A549 (cell line): ENCODE data around the gene PUS1. TPM values are rescaled to one million over a fixed set of nuclear protein-coding genes. Genes with fewer than 3 reads are reported as not detected.
A peak's percentile ranks its signal among the peaks of the same experiment; 100 is the strongest.

Experiments used
- ATAC-seq, 2 experiments: fragments of 200-7000 bp in 1 of 2; fragments of >200 bp in 1 of 2; cut with Nextera tagmentation in 1 of 2; cut with Tn5 transposase in 1 of 2; 3 replicates each; pipeline versions ENCODE4 v1.8.0 to v1.9.1; 2018 to 2020; ENCODE audit warnings: mild to moderate bottlenecking in 1 of 2, moderate library complexity in 1 of 2
- CTCF ChIA-PET: fragments of 300-600 bp; sonication (Branson Sonifier 250); formaldehyde crosslinking; extraction: SDS; loops from one replicate; lab custom pipeline; 2021; ENCODE audit warnings: antibody characterized with exemption, inconsistent platforms; lab: Yijun Ruan, JAX
- POLR2A ChIA-PET: fragments of 350-600 bp; formaldehyde crosslinking; extraction: SDS; loops from one replicate; lab custom pipeline; 2021; ENCODE audit warnings: antibody characterized with exemption, inconsistent platforms; lab: Yijun Ruan, JAX
- DNase-seq, 2 experiments: peaks; one replicate each; pipeline versions ENCODE4 v3.0.0 to v3.0.0-alpha.2; 2011 to 2016; ENCODE audit warnings: low read depth in 1 of 2, low spot score in 1 of 2
- FAIRE-seq: peaks from 2 replicates; lab custom pipeline; 2011; peaks lifted over from hg19 to GRCh38; lab: Jason Lieb, UNC
- H3K27ac ChIP-seq, 2 experiments: fragments of >200 bp; sonication (Bioruptor Twin); formaldehyde crosslinking; 3 replicates each; pipeline ENCODE4 v1.5.1; 2016 to 2017
- H3K4me1 ChIP-seq: fragments of >200 bp; sonication (Bioruptor Twin); formaldehyde crosslinking; 3 replicates; pipeline ENCODE4 v1.6.1; 2016
- H3K4me2 ChIP-seq: fragments of >200 bp; sonication (Bioruptor Twin); formaldehyde crosslinking; 3 replicates; pipeline ENCODE4 v1.6.1; 2016
- H3K4me3 ChIP-seq: fragments of >200 bp; sonication (Bioruptor Twin); formaldehyde crosslinking; 3 replicates; pipeline ENCODE4 v1.5.1; 2016
- H3K9me3 ChIP-seq: fragments of >200 bp; sonication (Bioruptor Twin); formaldehyde crosslinking; 3 replicates; pipeline ENCODE4 v1.6.1; 2016
- CBX2 ChIP-seq: fragments of 200-600 bp; sonication (generic); IDR thresholded peaks from 2 replicates; pipeline ENCODE4 v1.6.1; 2016; ENCODE audit warnings: low read depth, mild to moderate bottlenecking, borderline replicate concordance
- CHD2 ChIP-seq: fragments of 150-350 bp; IDR thresholded peaks from 2 replicates; pipeline ENCODE4 v1.6.1; 2014; ENCODE audit warnings: low read length; ENCODE audit not compliant: partially characterized antibody
- CHD4 ChIP-seq: fragments of 200-600 bp; sonication (generic); IDR thresholded peaks from 2 replicates; pipeline ENCODE4 v1.6.1; 2016; ENCODE audit warnings: antibody characterized with exemption, mild to moderate bottlenecking, borderline replicate concordance
- EHF ChIP-seq: fragments of 250-450 bp; sonication (Bioruptor Pico); IDR thresholded peaks from 2 replicates; pipeline ENCODE4 v1.5.0; 2020; ENCODE audit warnings: mild to moderate bottlenecking
- EP300 ChIP-seq, 2 experiments: fragments of >200 bp; sonication (Bioruptor Twin); formaldehyde crosslinking; IDR thresholded peaks; 2 replicates in 1 of 2; 3 replicates in 1 of 2; pipeline ENCODE4 v1.6.1; 2016 to 2017
- ESRRA ChIP-seq: fragments of 150-350 bp; IDR thresholded peaks from 2 replicates; pipeline ENCODE4 v1.6.1; 2014; ENCODE audit warnings: mild to moderate bottlenecking, low read length, borderline replicate concordance
- FOXS1 ChIP-seq: fragments of 250-450 bp; sonication (Bioruptor Pico); IDR thresholded peaks from 2 replicates; pipeline ENCODE4 v1.5.0; 2020; ENCODE audit warnings: mild to moderate bottlenecking, moderate library complexity
- HDAC2 ChIP-seq: fragments of 200-600 bp; sonication (generic); IDR thresholded peaks from 2 replicates; pipeline ENCODE4 v1.6.1; 2016
- HEYL ChIP-seq: fragments of 250-450 bp; sonication (Bioruptor Pico); IDR thresholded peaks from 2 replicates; pipeline ENCODE4 v1.8.0; 2021; ENCODE audit warnings: mild to moderate bottlenecking, moderate library complexity
- HMGXB4 ChIP-seq: fragments of 250-450 bp; sonication (Bioruptor Pico); IDR thresholded peaks from 2 replicates; pipeline ENCODE4 v1.5.0; 2021; ENCODE audit warnings: mild to moderate bottlenecking, moderate library complexity, borderline replicate concordance
- HOXB13 ChIP-seq: fragments of 250-450 bp; sonication (Bioruptor Pico); IDR thresholded peaks from 2 replicates; pipeline ENCODE4 v1.5.0; 2020; ENCODE audit warnings: low read depth, mild to moderate bottlenecking, moderate library complexity
- HOXB5 ChIP-seq: fragments of 250-450 bp; sonication (Bioruptor Pico); IDR thresholded peaks from 2 replicates; pipeline ENCODE4 v1.5.0; 2020; ENCODE audit warnings: mild to moderate bottlenecking, moderate library complexity
- KDM1A ChIP-seq: fragments of 200-600 bp; sonication (generic); IDR thresholded peaks from 2 replicates; pipeline ENCODE4 v1.6.1; 2016; ENCODE audit warnings: low read depth, mild to moderate bottlenecking
- MAZ ChIP-seq: fragments of 150-350 bp; IDR thresholded peaks from 2 replicates; pipeline ENCODE4 v1.6.1; 2014; ENCODE audit warnings: antibody characterized with exemption, low read depth, low read length, borderline replicate concordance
- RAD21 ChIP-seq, 2 experiments: fragments of >200 bp in 1 of 2; sonication (Bioruptor Twin) in 1 of 2; formaldehyde crosslinking in 1 of 2; IDR thresholded peaks in 1 of 2; conservative IDR thresholded peaks in 1 of 2; 2 replicates in 1 of 2; 3 replicates in 1 of 2; pipeline ENCODE4 v1.6.1; 2012 to 2018; ENCODE audit warnings: inconsistent platforms in 1 of 2
- RARB ChIP-seq: fragments of 250-450 bp; sonication (Bioruptor Pico); IDR thresholded peaks from 2 replicates; pipeline ENCODE4 v1.8.0; 2021; ENCODE audit warnings: mild to moderate bottlenecking, moderate library complexity
- RFX5 ChIP-seq: fragments of 450-650 bp; IDR thresholded peaks from 2 replicates; pipeline ENCODE4 v1.7.1; 2014; ENCODE audit warnings: antibody characterized with exemption, mild to moderate bottlenecking, moderate library complexity
- TFCP2L1 ChIP-seq: fragments of 250-450 bp; sonication (Bioruptor Pico); IDR thresholded peaks from 2 replicates; pipeline ENCODE4 v1.5.0; 2021; ENCODE audit warnings: mild to moderate bottlenecking
- USF2 ChIP-seq: fragments of 450-650 bp; IDR thresholded peaks from 2 replicates; pipeline ENCODE4 v1.6.1; 2014; ENCODE audit warnings: antibody characterized with exemption
- WGBS: methylation state at CpG from one replicate; pipeline ENCODE4 v1.1.6; 2017; ENCODE audit errors: missing lambda C conversion rate; 5-methylcytosine and 5-hydroxymethylcytosine counted together
- polyA plus RNA-seq, 4 experiments: library from polyadenylated mRNA; depleted of rRNA in 3 of 4; stranded (reverse); fragments of >200 nt; fragmentation: RNase III in 1 of 4; extraction: RNeasy Plus Mini Kit Qiagen cat#74134 plus additional on column Dnase treatment in 1 of 4; gene quantifications; 2 replicates in 3 of 4; 3 replicates in 1 of 4; pipeline ENCODE4 v1.2.3, GENCODE V29; 2011 to 2017
- TF ChIP-seq, protein P1 (sequence below): IDR thresholded peaks from 2 replicates; pipeline ENCODE4 v1.6.1; 2012
- TF ChIP-seq, protein P2 (sequence below): fragments of 200-600 bp; sonication (generic); IDR thresholded peaks from 2 replicates; pipeline ENCODE4 v1.6.1; 2016; ENCODE audit warnings: antibody characterized with exemption, mild to moderate bottlenecking, moderate library complexity
- TF ChIP-seq, protein P3 (sequence below): IDR thresholded peaks from 2 replicates; pipeline ENCODE4 v1.6.1; 2012; ENCODE audit warnings: low read depth, borderline replicate concordance
- TF ChIP-seq, protein P4 (sequence below): IDR thresholded peaks from 2 replicates; pipeline ENCODE4 v1.6.1; 2012

PUS1 gene
- polyA plus RNA-seq, 2 of the 4 experiments (the other 2 are of a cell fraction) = 51.1 to 62.8 TPM

GRCh38 chr12:131912518-131913274 lies 16.4 kb upstream of the PUS1 start (continued):
- TF ChIP-seq CBX2 (no peak), HOXB13 (CRISPR knock-in tag) (no peak), EP300 (IDR thresholded peaks at IDR 0.05) (no peak; a peak in 1 of 5 replicates), RFX5 (no peak), TFCP2L1 (CRISPR knock-in tag) (no peak), RAD21 (conservative IDR thresholded peaks at IDR 0.05 in 1 of 2, IDR thresholded peaks at IDR 0.05 in 1 of 2) (peak in 1 of 2 experiments; percentile 22; a peak in 2 of 5 replicates), CHD2 (no peak), EHF (no peak), MAZ (no peak), HDAC2 (no peak), USF2 (no peak)
- TF ChIP-seq, protein P1, sequence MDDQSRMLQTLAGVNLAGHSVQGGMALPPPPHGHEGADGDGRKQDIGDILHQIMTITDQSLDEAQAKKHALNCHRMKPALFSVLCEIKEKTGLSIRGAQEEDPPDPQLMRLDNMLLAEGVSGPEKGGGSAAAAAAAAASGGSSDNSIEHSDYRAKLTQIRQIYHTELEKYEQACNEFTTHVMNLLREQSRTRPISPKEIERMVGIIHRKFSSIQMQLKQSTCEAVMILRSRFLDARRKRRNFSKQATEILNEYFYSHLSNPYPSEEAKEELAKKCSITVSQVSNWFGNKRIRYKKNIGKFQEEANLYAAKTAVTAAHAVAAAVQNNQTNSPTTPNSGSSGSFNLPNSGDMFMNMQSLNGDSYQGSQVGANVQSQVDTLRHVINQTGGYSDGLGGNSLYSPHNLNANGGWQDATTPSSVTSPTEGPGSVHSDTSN = 0 out of 2 replicates have a peak, but pooled peaks have one; percentile 19
- TF ChIP-seq, protein P2, sequence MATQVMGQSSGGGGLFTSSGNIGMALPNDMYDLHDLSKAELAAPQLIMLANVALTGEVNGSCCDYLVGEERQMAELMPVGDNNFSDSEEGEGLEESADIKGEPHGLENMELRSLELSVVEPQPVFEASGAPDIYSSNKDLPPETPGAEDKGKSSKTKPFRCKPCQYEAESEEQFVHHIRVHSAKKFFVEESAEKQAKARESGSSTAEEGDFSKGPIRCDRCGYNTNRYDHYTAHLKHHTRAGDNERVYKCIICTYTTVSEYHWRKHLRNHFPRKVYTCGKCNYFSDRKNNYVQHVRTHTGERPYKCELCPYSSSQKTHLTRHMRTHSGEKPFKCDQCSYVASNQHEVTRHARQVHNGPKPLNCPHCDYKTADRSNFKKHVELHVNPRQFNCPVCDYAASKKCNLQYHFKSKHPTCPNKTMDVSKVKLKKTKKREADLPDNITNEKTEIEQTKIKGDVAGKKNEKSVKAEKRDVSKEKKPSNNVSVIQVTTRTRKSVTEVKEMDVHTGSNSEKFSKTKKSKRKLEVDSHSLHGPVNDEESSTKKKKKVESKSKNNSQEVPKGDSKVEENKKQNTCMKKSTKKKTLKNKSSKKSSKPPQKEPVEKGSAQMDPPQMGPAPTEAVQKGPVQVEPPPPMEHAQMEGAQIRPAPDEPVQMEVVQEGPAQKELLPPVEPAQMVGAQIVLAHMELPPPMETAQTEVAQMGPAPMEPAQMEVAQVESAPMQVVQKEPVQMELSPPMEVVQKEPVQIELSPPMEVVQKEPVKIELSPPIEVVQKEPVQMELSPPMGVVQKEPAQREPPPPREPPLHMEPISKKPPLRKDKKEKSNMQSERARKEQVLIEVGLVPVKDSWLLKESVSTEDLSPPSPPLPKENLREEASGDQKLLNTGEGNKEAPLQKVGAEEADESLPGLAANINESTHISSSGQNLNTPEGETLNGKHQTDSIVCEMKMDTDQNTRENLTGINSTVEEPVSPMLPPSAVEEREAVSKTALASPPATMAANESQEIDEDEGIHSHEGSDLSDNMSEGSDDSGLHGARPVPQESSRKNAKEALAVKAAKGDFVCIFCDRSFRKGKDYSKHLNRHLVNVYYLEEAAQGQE = no peak
- TF ChIP-seq, protein P3, sequence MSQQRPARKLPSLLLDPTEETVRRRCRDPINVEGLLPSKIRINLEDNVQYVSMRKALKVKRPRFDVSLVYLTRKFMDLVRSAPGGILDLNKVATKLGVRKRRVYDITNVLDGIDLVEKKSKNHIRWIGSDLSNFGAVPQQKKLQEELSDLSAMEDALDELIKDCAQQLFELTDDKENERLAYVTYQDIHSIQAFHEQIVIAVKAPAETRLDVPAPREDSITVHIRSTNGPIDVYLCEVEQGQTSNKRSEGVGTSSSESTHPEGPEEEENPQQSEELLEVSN = no peak

GRCh38 chr12:131913666-131914065 lies 15.4 kb upstream of the PUS1 start:
- ChIA-PET POLR2A (no interaction called here), CTCF (interaction anchor here (1.0 to 1.2 kb wide), 3 partner anchors 50 to 60 kb away, joined by 3 read pairs; no protein-coding TSS in a partner anchor)
- Histone ChIP-seq H3K4me1 (peaks cover 44% of the 10 kb centered on the region), H3K4me3 (no peak overlapping the region), H3K27ac (peak overlapping the region in 1 of 2 experiments; percentile 42; a peak in 2 of 6 replicates), H3K4me2 (no peak overlapping the region), H3K9me3 (no peaks in the 10 kb centered on the region)
- no peak for DNase-seq
- no peak for FAIRE-seq
- WGBS = 91% methylated on average over 8 of the region's 8 CpGs
- no peak for ATAC-seq
- TF ChIP-seq FOXS1 (CRISPR knock-in tag) (no peak), CHD4 (no peak), HOXB5 (no peak), HMGXB4 (no peak), USF2 (no peak), RFX5 (no peak), KDM1A (no peak), RARB (CRISPR knock-in tag) (no peak), TFCP2L1 (CRISPR knock-in tag) (no peak), ESRRA (no peak), CBX2 (no peak), HEYL (CRISPR knock-in tag) (no peak)
- TF ChIP-seq, protein P4, sequence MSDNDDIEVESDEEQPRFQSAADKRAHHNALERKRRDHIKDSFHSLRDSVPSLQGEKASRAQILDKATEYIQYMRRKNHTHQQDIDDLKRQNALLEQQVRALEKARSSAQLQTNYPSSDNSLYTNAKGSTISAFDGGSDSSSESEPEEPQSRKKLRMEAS = no peak
- TF ChIP-seq, protein P2 = no peak
